Measurements from ENCODE around the gene TRPM5. TPM values are rescaled to one million over a fixed set of nuclear protein-coding genes. Genes with fewer than 3 reads are reported as not detected.

TRPM5 gene
- total RNA-seq, 4 donors from 2014 or later: not detected

- no peak for ATAC-seq
- TF ChIP-seq CTCF (IDR thresholded peaks at IDR 0.05 in 4 of 5, conservative IDR thresholded peaks at IDR 0.05 in 1 of 5): no peak
- DNase-seq: no peak
- H3K27ac ChIP-seq: no peak overlapping the region
- no peak overlapping the region for H3K4me3 ChIP-seq
- H3K27me3 ChIP-seq: no peaks in the 10 kb centered on the region
- no peaks in the 10 kb centered on the region for H3K36me3 ChIP-seq
- no peaks in the 10 kb centered on the region for H3K4me1 ChIP-seq
- intact Hi-C loops (cut with DNase I; ENCODE audit: low total_unique reads) (loop anchor here (5.0 kb wide), 1 partner anchor 38 kb away; the partner anchor contains the start of gene CD81), in situ Hi-C loops (cut with MboI; ENCODE audit: low sequenced_read_pairs in 4 of 4) (loop anchor here in 3 of 4 donors (5.0 to 25.0 kb wide), 2 partner anchors 98 to 228 kb away; no protein-coding TSS in a partner anchor)
- no peaks in the 10 kb centered on the region for H3K9me3 ChIP-seq
These were observed 28.5 kb downstream of the TRPM5 start for GRCh38 chr11:2415601-2416380.

- Histone ChIP-seq H3K27ac (no peak overlapping the region), H3K4me3 (no peak overlapping the region), H3K27me3 (no peaks in the 10 kb centered on the region), H3K36me3 (no peaks in the 10 kb centered on the region), H3K9me3 (no peaks in the 10 kb centered on the region), H3K4me1 (no peaks in the 10 kb centered on the region)
- intact Hi-C loops (cut with DNase I; ENCODE audit: low total_unique reads): loop anchor here (5.0 kb wide), 1 partner anchor 38 kb away; the partner anchor contains the start of gene CD81
- in situ Hi-C loops (cut with MboI; ENCODE audit: low sequenced_read_pairs in 4 of 4): loop anchor here in 3 of 4 donors (5.0 to 25.0 kb wide), 2 partner anchors 98 to 228 kb away; no protein-coding TSS in a partner anchor
- TF ChIP-seq POLR2A (IDR thresholded peaks at IDR 0.05) (no peak), CTCF (IDR thresholded peaks at IDR 0.05 in 4 of 5, conservative IDR thresholded peaks at IDR 0.05 in 1 of 5) (no peak)
- DNase-seq: no peak
- ATAC-seq: no peak
These were observed 29.1 kb downstream of the TRPM5 start for GRCh38 chr11:2415171-2415570.

- intact Hi-C loops (cut with DNase I; ENCODE audit: low total_unique reads): loop anchor here (5.0 kb wide), 1 partner anchor 37 kb away; the partner anchor contains the start of gene CD81
These were observed 29.7 kb downstream of the TRPM5 start for GRCh38 chr11:2414616-2415015.

GRCh38 chr11:2413742-2414579 is 30.4 kb downstream of the TRPM5 start:
- Histone ChIP-seq H3K27ac (no peak overlapping the region), H3K27me3 (no peaks in the 10 kb centered on the region), H3K4me1 (no peaks in the 10 kb centered on the region), H3K36me3 (no peaks in the 10 kb centered on the region), H3K4me3 (no peak overlapping the region), H3K9me3 (no peaks in the 10 kb centered on the region)
- ATAC-seq: no peak
- in situ Hi-C loops (cut with MboI; ENCODE audit: low sequenced_read_pairs in 4 of 4) (loop anchor here in 2 of 4 donors (25.0 kb wide), 1 partner anchor 227 kb away; no protein-coding TSS in a partner anchor), intact Hi-C loops (cut with DNase I; ENCODE audit: low total_unique reads) (no loop called here)
- DNase-seq: peak in 1 of 2 donors; percentile 38
- TF ChIP-seq POLR2A (IDR thresholded peaks at IDR 0.05): no peak
- no peak for TF ChIP-seq CTCF (IDR thresholded peaks at IDR 0.05 in 4 of 5, conservative IDR thresholded peaks at IDR 0.05 in 1 of 5)

More at GRCh38 chr11:2414616-2415015, 29.7 kb downstream of the TRPM5 start:
- Histone ChIP-seq H3K27me3 (no peaks in the 10 kb centered on the region), H3K9me3 (no peaks in the 10 kb centered on the region), H3K27ac (no peak overlapping the region), H3K4me1 (no peaks in the 10 kb centered on the region), H3K36me3 (no peaks in the 10 kb centered on the region), H3K4me3 (no peak overlapping the region)
- in situ Hi-C loops (cut with MboI; ENCODE audit: low sequenced_read_pairs in 4 of 4): loop anchor here in 3 of 4 donors (5.0 to 25.0 kb wide), 2 partner anchors 97 to 227 kb away; no protein-coding TSS in a partner anchor
- TF ChIP-seq POLR2A (IDR thresholded peaks at IDR 0.05): no peak
- TF ChIP-seq CTCF (IDR thresholded peaks at IDR 0.05 in 4 of 5, conservative IDR thresholded peaks at IDR 0.05 in 1 of 5): no peak
- DNase-seq (no peak), ATAC-seq (no peak)

Measured in gastrocnemius medialis (tissue), 4 donors.